Astrocyte (in vitro differentiated cells and primary cell): Measurements from ENCODE around the gene LRCH1. TPM values are rescaled to one million over a fixed set of nuclear protein-coding genes. Genes with fewer than 3 reads are reported as not detected.

Experiments
- DNase-seq: peaks from one replicate; pipeline ENCODE4 v3.0.0-alpha.2; 2010; ENCODE audit warnings: low read depth
- FAIRE-seq: peaks from 2 replicates; lab custom pipeline; 2011; peaks lifted over from hg19 to GRCh38; lab: Jason Lieb, UNC
- H2AFZ ChIP-seq: 2 replicates; pipeline ENCODE4 v1.6.0; 2012; ENCODE audit warnings: low read depth, low read length, inconsistent platforms
- H3K27ac ChIP-seq: 2 replicates; pipeline ENCODE4 v1.5.1; 2011; ENCODE audit warnings: low read depth, low read length, inconsistent platforms
- H3K27me3 ChIP-seq: 2 replicates; pipeline ENCODE4 v1.6.0; 2011; ENCODE audit warnings: low read length, inconsistent platforms; ENCODE audit not compliant: insufficient read depth
- H3K36me3 ChIP-seq: 2 replicates; pipeline ENCODE4 v1.5.1; 2011; ENCODE audit warnings: low read length, inconsistent platforms; ENCODE audit not compliant: insufficient read depth
- H3K4me1 ChIP-seq: 2 replicates; pipeline ENCODE4 v1.5.1; 2011; ENCODE audit warnings: low read length, inconsistent platforms; ENCODE audit not compliant: insufficient read depth
- H3K4me2 ChIP-seq: 2 replicates; pipeline ENCODE4 v1.6.0; 2012; ENCODE audit warnings: low read length, inconsistent platforms
- H3K4me3 ChIP-seq: 2 replicates; pipeline ENCODE4 v1.5.1; 2011; ENCODE audit warnings: low read depth, mild to moderate bottlenecking, low read length, inconsistent platforms; ENCODE audit not compliant: insufficient read depth
- H3K79me2 ChIP-seq: 2 replicates; pipeline ENCODE4 v1.6.0; 2012; ENCODE audit warnings: mild to moderate bottlenecking, low read length, inconsistent platforms; ENCODE audit not compliant: insufficient read depth
- H3K9ac ChIP-seq: 2 replicates; pipeline ENCODE4 v1.6.0; 2012; ENCODE audit warnings: mild to moderate bottlenecking, low read length, inconsistent platforms
- H3K9me3 ChIP-seq: 2 replicates; pipeline ENCODE4 v1.5.1; 2012; ENCODE audit warnings: low read depth, mild to moderate bottlenecking, low read length, inconsistent platforms; ENCODE audit not compliant: insufficient read depth
- H4K20me1 ChIP-seq: 2 replicates; pipeline ENCODE4 v1.6.0; 2012; ENCODE audit warnings: low read length, inconsistent platforms; ENCODE audit not compliant: insufficient read depth
- H3K27ac Mint-ChIP-seq: one replicate; pipeline ENCODE4 v1.8.0; 2021; ENCODE audit warnings: mild to moderate bottlenecking, mixed read lengths; ENCODE audit not compliant: unreplicated experiment
- H3K27me3 Mint-ChIP-seq: one replicate; pipeline ENCODE4 v1.8.0; 2021; ENCODE audit warnings: low read depth, mixed read lengths; ENCODE audit not compliant: unreplicated experiment
- H3K36me3 Mint-ChIP-seq: one replicate; pipeline ENCODE4 v1.8.0; 2021; ENCODE audit warnings: low read depth, mixed read lengths; ENCODE audit not compliant: unreplicated experiment
- H3K4me1 Mint-ChIP-seq: one replicate; pipeline ENCODE4 v1.8.0; 2021; ENCODE audit warnings: low read depth, mixed read lengths; ENCODE audit not compliant: unreplicated experiment
- H3K4me3 Mint-ChIP-seq: one replicate; pipeline ENCODE4 v1.8.0; 2021; ENCODE audit warnings: mild to moderate bottlenecking, moderate library complexity, mixed read lengths; ENCODE audit not compliant: unreplicated experiment
- H3K9me3 Mint-ChIP-seq: one replicate; pipeline ENCODE4 v1.8.0; 2021; ENCODE audit warnings: mild to moderate bottlenecking, mixed read lengths; ENCODE audit not compliant: unreplicated experiment
- EZH2 ChIP-seq: IDR thresholded peaks from 2 replicates; pipeline ENCODE4 v1.6.1; 2012; ENCODE audit warnings: mild to moderate bottlenecking, low read length, inconsistent platforms; ENCODE audit not compliant: insufficient read depth
- total RNA-seq: library from RNA; stranded (reverse); gene quantifications from 2 replicates; pipeline ENCODE4 v1.2.1, GENCODE V29; 2021
- TF ChIP-seq, protein P1 (sequence below): IDR thresholded peaks from 2 replicates; pipeline ENCODE4 v1.5.1; 2011; ENCODE audit warnings: low read depth, mild to moderate bottlenecking, inconsistent platforms, low read length, moderate library complexity; ENCODE audit not compliant: insufficient read depth

LRCH1 gene
- total RNA-seq, 1 donor from 2014 or later, result 17.7 TPM

DNA sequence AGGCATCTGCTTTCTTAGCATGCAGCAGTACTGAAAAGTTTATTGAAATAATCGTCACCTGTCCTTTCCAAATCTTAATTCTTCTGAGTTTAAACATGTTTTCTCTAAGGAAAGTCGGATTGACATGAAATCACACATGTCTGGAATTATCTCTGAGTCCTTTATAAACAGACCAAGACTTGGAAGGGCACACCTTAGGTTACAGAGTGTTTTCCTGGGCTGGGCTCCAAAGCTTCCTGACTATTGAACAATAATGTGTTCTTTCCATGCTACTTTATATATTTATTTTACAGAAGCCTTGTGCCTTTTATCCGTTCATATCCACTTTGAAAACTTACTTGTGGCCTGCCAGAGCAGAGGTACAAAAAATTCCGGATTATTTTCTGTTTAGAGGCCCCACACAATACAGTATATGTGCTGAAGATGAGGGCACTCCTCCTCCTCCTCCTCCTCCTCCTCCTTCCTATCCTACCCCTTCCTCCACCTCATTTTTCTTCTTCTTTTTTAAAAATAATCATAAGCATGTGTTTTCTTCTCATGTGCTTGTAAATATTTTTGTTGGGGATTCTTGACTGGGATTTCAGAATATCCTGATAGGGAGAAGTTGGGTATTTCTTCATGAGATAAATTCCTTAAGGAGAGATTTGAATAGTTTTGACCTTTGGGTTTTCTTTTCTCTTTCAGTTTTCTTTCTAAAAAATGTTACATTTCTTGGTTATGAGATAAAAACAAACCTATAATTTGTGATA is 52.3 kb downstream of the LRCH1 start:
- Histone ChIP-seq H3K9ac (no peak overlapping the region), H3K9me3 (no peaks in the 10 kb centered on the region), H3K27me3 (no peaks in the 10 kb centered on the region), H3K4me1 (peaks cover 17% of the 10 kb centered on the region), H3K4me3 (no peak overlapping the region), H4K20me1 (peaks cover 93% of the 10 kb centered on the region), H3K4me2 (no peak overlapping the region), H3K27ac (no peak overlapping the region), H2AFZ (no peak overlapping the region), H3K79me2 (peaks cover 77% of the 10 kb centered on the region), H3K36me3 (no peaks in the 10 kb centered on the region)
- TF ChIP-seq, protein P1, sequence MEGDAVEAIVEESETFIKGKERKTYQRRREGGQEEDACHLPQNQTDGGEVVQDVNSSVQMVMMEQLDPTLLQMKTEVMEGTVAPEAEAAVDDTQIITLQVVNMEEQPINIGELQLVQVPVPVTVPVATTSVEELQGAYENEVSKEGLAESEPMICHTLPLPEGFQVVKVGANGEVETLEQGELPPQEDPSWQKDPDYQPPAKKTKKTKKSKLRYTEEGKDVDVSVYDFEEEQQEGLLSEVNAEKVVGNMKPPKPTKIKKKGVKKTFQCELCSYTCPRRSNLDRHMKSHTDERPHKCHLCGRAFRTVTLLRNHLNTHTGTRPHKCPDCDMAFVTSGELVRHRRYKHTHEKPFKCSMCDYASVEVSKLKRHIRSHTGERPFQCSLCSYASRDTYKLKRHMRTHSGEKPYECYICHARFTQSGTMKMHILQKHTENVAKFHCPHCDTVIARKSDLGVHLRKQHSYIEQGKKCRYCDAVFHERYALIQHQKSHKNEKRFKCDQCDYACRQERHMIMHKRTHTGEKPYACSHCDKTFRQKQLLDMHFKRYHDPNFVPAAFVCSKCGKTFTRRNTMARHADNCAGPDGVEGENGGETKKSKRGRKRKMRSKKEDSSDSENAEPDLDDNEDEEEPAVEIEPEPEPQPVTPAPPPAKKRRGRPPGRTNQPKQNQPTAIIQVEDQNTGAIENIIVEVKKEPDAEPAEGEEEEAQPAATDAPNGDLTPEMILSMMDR, result no peak
- TF ChIP-seq EZH2, result no peak
- Mint-ChIP-seq H3K9me3 (no peaks in the 10 kb centered on the region), H3K27me3 (no peaks in the 10 kb centered on the region), H3K36me3 (peaks cover 4% of the 10 kb centered on the region), H3K27ac (peak overlapping the region; percentile 44), H3K4me3 (no peak overlapping the region), H3K4me1 (peaks cover 39% of the 10 kb centered on the region)
- no peak for DNase-seq
- no peak for FAIRE-seq

DNA sequence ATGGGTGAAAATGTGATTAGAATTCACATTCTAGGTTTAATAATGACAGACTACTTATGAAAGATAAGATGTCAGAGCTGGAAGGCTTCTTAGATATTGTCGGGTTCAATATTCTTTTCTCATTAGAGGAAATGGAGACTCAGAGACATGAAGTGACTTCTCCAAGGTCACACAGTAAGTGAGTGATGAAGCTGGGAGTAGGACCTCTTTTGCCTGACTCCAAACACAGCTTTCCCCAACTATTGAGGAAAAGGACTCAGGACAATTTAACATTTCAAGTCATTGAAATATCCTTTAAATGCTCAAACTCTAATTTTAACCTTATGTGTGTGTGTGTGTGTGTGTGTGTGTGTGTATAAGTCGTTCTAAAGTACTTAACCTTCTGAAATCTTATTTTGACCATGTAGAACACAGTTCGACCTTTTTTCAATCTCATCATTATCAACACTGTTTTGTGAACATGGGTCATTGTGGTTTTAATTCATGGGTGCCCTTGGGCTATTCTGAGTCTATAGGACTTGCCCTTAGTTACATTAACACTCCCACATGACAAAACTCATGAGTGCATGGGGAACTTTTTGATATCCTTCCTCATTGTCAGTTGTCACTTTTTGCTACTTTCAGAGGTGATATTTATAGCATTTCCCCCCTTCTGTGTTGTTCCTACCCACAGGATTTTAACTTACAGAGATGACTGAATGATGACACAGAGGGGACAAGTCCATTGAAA is 53.0 kb downstream of the LRCH1 start:
- H3K4me1 ChIP-seq, result peaks cover 14% of the 10 kb centered on the region
- H3K27me3 ChIP-seq, result no peaks in the 10 kb centered on the region
- H3K9me3 Mint-ChIP-seq, result no peaks in the 10 kb centered on the region
- no peak overlapping the region for H3K4me3 Mint-ChIP-seq
- no peak overlapping the region for H2AFZ ChIP-seq
- H4K20me1 ChIP-seq, result peaks cover 92% of the 10 kb centered on the region
- FAIRE-seq, result no peak
- DNase-seq, result no peak
- H3K27me3 Mint-ChIP-seq, result no peaks in the 10 kb centered on the region
- H3K36me3 Mint-ChIP-seq, result peaks cover 4% of the 10 kb centered on the region
- no peak overlapping the region for H3K27ac ChIP-seq
- H3K27ac Mint-ChIP-seq, result no peak overlapping the region
- H3K9ac ChIP-seq, result no peak overlapping the region
- TF ChIP-seq EZH2, result no peak
- TF ChIP-seq, protein P1, result no peak
- peaks cover 78% of the 10 kb centered on the region for H3K79me2 ChIP-seq
- no peaks in the 10 kb centered on the region for H3K9me3 ChIP-seq
- no peak overlapping the region for H3K4me2 ChIP-seq
- H3K4me1 Mint-ChIP-seq, result peaks cover 39% of the 10 kb centered on the region
- H3K4me3 ChIP-seq, result no peak overlapping the region
- no peaks in the 10 kb centered on the region for H3K36me3 ChIP-seq

DNA sequence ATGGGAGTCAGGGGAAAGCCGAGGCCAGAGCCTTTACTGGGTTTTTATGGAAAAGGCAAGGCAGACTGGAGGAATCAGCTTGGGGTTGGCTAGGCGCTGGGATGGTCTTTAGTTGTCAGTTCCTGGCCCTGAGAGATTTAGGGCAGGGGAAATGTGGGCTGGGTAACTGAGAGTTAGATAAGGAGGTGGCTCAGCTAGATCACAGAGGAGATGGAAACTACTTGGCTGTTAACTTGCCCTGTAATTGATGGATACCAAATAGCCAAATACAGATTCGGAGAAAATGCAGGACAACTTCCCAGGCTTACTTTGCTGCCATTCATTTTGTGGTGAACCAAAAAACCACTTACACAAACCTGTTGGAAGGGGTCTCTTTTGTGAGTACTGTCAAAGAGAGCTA is 54.0 kb downstream of the LRCH1 start:
- DNase-seq, result no peak
- Histone ChIP-seq H4K20me1 (peaks cover 85% of the 10 kb centered on the region), H3K4me2 (no peak overlapping the region), H3K4me1 (peaks cover 14% of the 10 kb centered on the region), H3K27me3 (no peaks in the 10 kb centered on the region), H3K79me2 (peaks cover 77% of the 10 kb centered on the region), H2AFZ (no peak overlapping the region), H3K4me3 (no peak overlapping the region), H3K9ac (no peak overlapping the region), H3K36me3 (no peaks in the 10 kb centered on the region), H3K27ac (no peak overlapping the region), H3K9me3 (no peaks in the 10 kb centered on the region)
- no peak for FAIRE-seq
- H3K36me3 Mint-ChIP-seq, result peaks cover 4% of the 10 kb centered on the region
- no peak overlapping the region for H3K27ac Mint-ChIP-seq
- peaks cover 39% of the 10 kb centered on the region for H3K4me1 Mint-ChIP-seq
- H3K9me3 Mint-ChIP-seq, result no peaks in the 10 kb centered on the region
- no peak overlapping the region for H3K4me3 Mint-ChIP-seq
- TF ChIP-seq EZH2, result no peak
- TF ChIP-seq, protein P1, result no peak
- H3K27me3 Mint-ChIP-seq, result no peaks in the 10 kb centered on the region
